HCT116 (cell line): ENCODE results near the gene NSUN4. TPM values are rescaled to one million over a fixed set of nuclear protein-coding genes. Genes with fewer than 3 reads are reported as not detected.
"Not testable (repeated sequence)": the region's sequence is repeated elsewhere in the genome, so short reads cannot be mapped to it uniquely, and the experiment has no call there.

ENCODE experiments used
- ATAC-seq: fragments of 200-7000 bp; cut with Tn5 transposase; 2 replicates; pipeline ENCODE4 v1.9.1; 2020; ENCODE audit warnings: mild to moderate bottlenecking, moderate library complexity
- BruUV-seq: library from RNA; stranded (reverse); fragments of 400-500 nt; replicated peaks from 2 replicates; lab custom pipeline; 2021; lab: Mats Ljungman, UMichigan
- CTCF ChIA-PET: fragments of 300-600 bp; sonication (Branson Sonifier 250); formaldehyde crosslinking; loops from one replicate; lab custom pipeline; 2021; ENCODE audit warnings: antibody characterized with exemption; lab: Charles Lee
- POLR2A ChIA-PET: fragments of 300-600, 350-600 bp; sonication (Branson Sonifier 250); formaldehyde crosslinking; loops from one replicate; lab custom pipeline; 2021; ENCODE audit warnings: antibody characterized with exemption; lab: Charles Lee
- RAD21 ChIA-PET, 2 experiments: fragments of 300-600 bp; sonication (Branson Sonifier 250); formaldehyde crosslinking; loops; one replicate each; lab custom pipeline; 2023; ENCODE audit warnings: low total read pairs in 2 of 2; ENCODE audit not compliant: uncharacterized antibody in 2 of 2, unreplicated experiment in 2 of 2, low non-redundant PET in 1 of 2; lab: Charles Lee
- DNase-seq: peaks from one replicate; pipeline ENCODE4 v3.0.0-alpha.2; 2010; ENCODE audit warnings: low read depth, low spot score
- H2AFZ ChIP-seq: fragments of 200-600 bp; shearing (Covaris generic), sonication (generic); 2 replicates; pipeline ENCODE4 v1.6.1; 2017; ENCODE audit warnings: low read depth, mixed run types, mixed read lengths, antibody characterized with exemption, low read length; ENCODE audit not compliant: poor library complexity, severe bottlenecking
- H3K27ac ChIP-seq: 2 replicates; pipeline ENCODE4 v1.5.1; 2012; ENCODE audit warnings: low read depth, low read length
- H3K27me3 ChIP-seq: fragments of 200-600 bp; sonication (generic); 2 replicates; pipeline ENCODE4 v1.6.1; 2016; ENCODE audit warnings: mixed run types, low read length, mixed read lengths; ENCODE audit not compliant: insufficient read depth
- H3K36me3 ChIP-seq, 2 experiments: fragments of 200-500 bp in 1 of 2; fragments of 200-600 bp in 1 of 2; sonication (Bioruptor generic) in 1 of 2; sonication (generic) in 1 of 2; 2 replicates each; pipeline versions ENCODE4 v1.5.1 to v1.6.1; 2014 to 2016; ENCODE audit warnings: low read length in 2 of 2, inconsistent platforms in 1 of 2, mixed read lengths in 1 of 2, mixed run types in 1 of 2; ENCODE audit not compliant: insufficient read depth in 2 of 2, control insufficient read depth in 1 of 2
- H3K4me1 ChIP-seq, 2 experiments: fragments of 200-600 bp in 1 of 2; sonication (generic) in 1 of 2; 2 replicates each; pipeline versions ENCODE4 v1.5.1 to v1.6.1; 2012 to 2017; ENCODE audit warnings: low read length in 2 of 2, inconsistent platforms in 1 of 2, mild to moderate bottlenecking in 1 of 2, mixed read lengths in 1 of 2, mixed run types in 1 of 2, moderate library complexity in 1 of 2; ENCODE audit not compliant: insufficient read depth in 2 of 2, control insufficient read depth in 1 of 2
- H3K4me2 ChIP-seq: fragments of 200-600 bp; sonication (generic); 2 replicates; pipeline ENCODE4 v1.6.1; 2017; ENCODE audit warnings: mixed run types, low read length, mixed read lengths
- H3K4me3 ChIP-seq, 2 experiments: fragments of 200-600 bp in 1 of 2; sonication (generic) in 1 of 2; replicated peaks in 1 of 2; 2 replicates each; pipeline ENCODE4 v1.5.1; 2011 to 2016; ENCODE audit warnings: low read length in 2 of 2, control low read depth in 1 of 2, low read depth in 1 of 2, mild to moderate bottlenecking in 1 of 2, mixed read lengths in 1 of 2, mixed run types in 1 of 2
- H3K79me2 ChIP-seq: fragments of 200-600 bp; sonication (generic); 2 replicates; pipeline ENCODE4 v1.6.1; 2017; ENCODE audit warnings: mild to moderate bottlenecking, mixed run types, low read length, moderate library complexity, mixed read lengths; ENCODE audit not compliant: insufficient read depth
- H3K9ac ChIP-seq: fragments of 200-600 bp; sonication (generic); 2 replicates; pipeline ENCODE4 v1.6.1; 2016; ENCODE audit warnings: low read length, mixed read lengths
- H3K9me2 ChIP-seq: fragments of 200-600 bp; sonication (generic), shearing (Covaris generic); 2 replicates; pipeline ENCODE4 v1.6.1; 2017; ENCODE audit warnings: mixed run types, mild to moderate bottlenecking, moderate library complexity; ENCODE audit not compliant: insufficient read depth
- H3K9me3 ChIP-seq, 2 experiments: fragments of 200-500 bp in 1 of 2; fragments of 200-600 bp in 1 of 2; sonication (Bioruptor generic) in 1 of 2; sonication (generic) in 1 of 2; 2 replicates each; pipeline ENCODE4 v1.6.1; 2014 to 2017; ENCODE audit warnings: low read length in 2 of 2, mixed read lengths in 2 of 2, inconsistent platforms in 1 of 2, low read depth in 1 of 2, mild to moderate bottlenecking in 1 of 2, mixed run types in 1 of 2, moderate library complexity in 1 of 2; ENCODE audit not compliant: control insufficient read depth in 1 of 2, insufficient read depth in 1 of 2
- H4K20me1 ChIP-seq: fragments of 200-600 bp; sonication (generic), shearing (Covaris generic); 2 replicates; pipeline ENCODE4 v1.6.1; 2017; ENCODE audit warnings: mixed run types, mild to moderate bottlenecking, moderate library complexity; ENCODE audit not compliant: insufficient read depth
- intact Hi-C: fragments of 100-400 bp; cut with micrococcal nuclease; formaldehyde crosslinking; loops from 2 replicates; pipeline ENCODE4 v1.10.0; 2022
- total RNA-seq: library from RNA; stranded (reverse); gene quantifications from one replicate; pipeline ENCODE4 v1.2.1, GENCODE V29; 2021; ENCODE audit not compliant: unreplicated experiment

Gene NSUN4
- total RNA-seq, 1 experiment from 2014 or later: 27.8 TPM

DNA sequence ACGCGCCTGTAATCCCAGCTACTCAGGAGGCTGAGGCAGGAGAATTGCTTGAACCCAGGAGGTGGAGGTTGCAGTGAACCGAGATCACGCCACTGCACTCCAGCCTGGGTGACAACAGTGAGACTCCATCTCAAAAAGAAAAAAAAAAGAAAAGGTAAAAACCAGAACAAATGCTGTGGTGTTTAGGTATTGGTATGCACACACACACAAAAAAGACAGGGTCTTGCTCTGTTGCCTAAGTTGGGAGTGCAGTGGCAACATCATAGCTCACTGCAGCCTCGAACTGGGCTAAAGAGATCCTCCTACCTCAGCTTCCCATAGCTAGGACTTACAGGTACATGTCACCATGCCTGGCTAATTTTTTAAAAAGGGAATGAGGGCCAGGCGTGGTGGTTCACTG lies 21.3 kb upstream of the NSUN4 start:
- ATAC-seq, RAD21 ChIA-PET, BruUV-seq: not testable (repeated sequence)

DNA sequence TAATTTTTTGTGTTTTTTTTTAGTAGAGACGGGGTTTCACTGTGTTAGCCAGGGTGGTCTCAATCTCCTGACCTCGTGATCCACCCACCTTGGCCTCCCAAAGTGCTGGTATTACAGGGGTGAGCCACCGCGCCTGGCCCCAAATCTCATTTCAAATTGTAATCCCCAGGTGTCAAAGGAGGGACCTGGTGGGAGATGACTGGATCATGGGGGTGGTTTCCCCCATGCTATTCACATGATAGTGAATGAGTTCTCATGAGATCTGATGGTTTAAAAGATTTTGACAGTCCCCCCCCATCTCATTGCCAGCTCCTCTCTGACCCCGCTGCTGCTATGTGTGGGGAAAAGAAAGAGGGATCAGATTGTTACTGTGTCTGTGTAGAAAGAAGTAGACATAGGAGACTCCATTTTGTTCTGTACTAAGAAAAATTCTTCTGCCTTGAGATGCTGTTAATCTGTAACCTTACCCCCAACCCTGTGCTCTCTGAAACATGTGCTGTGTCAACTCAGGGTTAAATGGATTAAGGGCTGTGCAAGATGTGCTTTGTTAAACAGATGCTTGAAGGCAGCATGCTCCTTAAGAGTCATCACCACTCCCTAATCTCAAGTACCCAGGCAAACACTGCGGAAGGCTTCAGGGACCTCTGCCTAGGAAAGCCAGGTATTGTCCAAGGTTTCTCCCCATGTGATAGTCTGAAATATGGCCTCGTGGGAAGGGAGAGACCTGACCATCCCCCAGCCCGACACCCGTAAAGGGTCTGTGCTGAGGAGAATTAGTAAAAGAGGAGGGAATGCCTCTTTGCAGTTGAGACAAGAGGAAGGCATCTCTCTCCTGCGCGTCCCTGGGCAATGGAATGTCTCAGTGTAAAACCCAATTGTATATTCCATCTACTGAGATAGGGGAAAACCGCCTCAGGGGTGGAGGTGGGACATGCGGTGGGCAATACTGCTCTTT lies 20.4 kb upstream of the NSUN4 start:
- H3K4me2 ChIP-seq, intact Hi-C loops, H3K4me3 ChIP-seq, DNase-seq, H2AFZ ChIP-seq, H3K9me3 ChIP-seq, H3K9me2 ChIP-seq, H3K36me3 ChIP-seq, H3K9ac ChIP-seq, H3K27me3 ChIP-seq, RAD21 ChIA-PET, H3K27ac ChIP-seq, BruUV-seq, H4K20me1 ChIP-seq, ATAC-seq, H3K4me1 ChIP-seq, H3K79me2 ChIP-seq, CTCF ChIA-PET, POLR2A ChIA-PET: not testable (repeated sequence)

More for the DNA sequence above, 21.3 kb upstream of the NSUN4 start:
- CTCF ChIA-PET, H3K9me3 ChIP-seq, POLR2A ChIA-PET, H3K4me1 ChIP-seq, DNase-seq, H2AFZ ChIP-seq, H4K20me1 ChIP-seq, H3K27me3 ChIP-seq, H3K9ac ChIP-seq, H3K79me2 ChIP-seq, H3K27ac ChIP-seq, H3K9me2 ChIP-seq, intact Hi-C loops, H3K4me3 ChIP-seq, H3K4me2 ChIP-seq: not testable (repeated sequence)
- H3K36me3 ChIP-seq: peaks cover 9 to 13% of the 10 kb centered on the region in 2 experiments; a peak in 3 of 4 replicates

GRCh38 chr1:46322191-46322590 lies 18.4 kb upstream of the NSUN4 start:
- H3K4me2 ChIP-seq, H3K36me3 ChIP-seq, CTCF ChIA-PET, BruUV-seq, DNase-seq, H4K20me1 ChIP-seq, H3K79me2 ChIP-seq, H3K27ac ChIP-seq, H3K27me3 ChIP-seq, H3K9me2 ChIP-seq, intact Hi-C loops, H3K4me1 ChIP-seq, H3K9me3 ChIP-seq, RAD21 ChIA-PET, H3K4me3 ChIP-seq, H2AFZ ChIP-seq, POLR2A ChIA-PET, H3K9ac ChIP-seq, ATAC-seq: not testable (repeated sequence)

DNA sequence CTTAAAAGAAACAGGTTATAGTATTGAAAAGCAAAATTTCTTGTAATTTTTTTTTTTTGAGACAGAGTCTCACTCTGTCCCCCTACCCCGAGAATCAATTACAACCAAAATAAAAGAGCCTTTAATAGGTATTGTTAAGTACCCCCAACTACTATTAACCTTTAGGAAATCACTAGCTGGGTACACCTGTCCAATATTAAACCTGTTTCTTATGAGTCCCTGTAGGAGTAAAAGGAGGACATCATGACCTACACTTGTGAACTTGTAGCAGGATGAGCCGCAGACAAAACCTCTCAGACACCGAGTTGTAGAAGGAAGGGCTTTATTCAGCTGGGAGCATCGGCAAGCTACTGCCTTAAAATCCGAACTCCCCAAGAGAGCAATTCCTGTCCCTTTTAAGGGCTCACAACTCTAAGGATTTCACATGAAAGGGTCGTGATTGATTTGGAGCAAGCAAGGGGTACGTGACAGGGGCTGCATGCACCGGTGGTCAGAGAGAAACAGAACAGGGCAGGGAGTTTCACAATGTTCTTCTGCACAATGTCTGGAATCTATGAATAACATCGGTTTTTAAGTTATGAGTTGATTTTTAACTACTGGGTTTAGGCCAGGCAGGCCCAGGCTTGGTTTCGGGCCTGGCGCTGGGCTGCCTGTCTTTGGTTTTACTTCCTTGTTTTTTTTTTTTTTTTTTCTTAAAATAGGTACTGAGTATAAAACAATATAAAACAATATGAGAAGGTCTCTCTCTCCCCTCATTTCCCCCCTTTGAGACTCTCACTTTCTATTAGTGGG lies 15.1 kb upstream of the NSUN4 start:
- H3K27ac ChIP-seq, POLR2A ChIA-PET, H3K9me2 ChIP-seq, H4K20me1 ChIP-seq, H3K9ac ChIP-seq, H2AFZ ChIP-seq, DNase-seq, H3K4me1 ChIP-seq, CTCF ChIA-PET, BruUV-seq, RAD21 ChIA-PET, H3K36me3 ChIP-seq, ATAC-seq, H3K9me3 ChIP-seq, intact Hi-C loops, H3K4me3 ChIP-seq, H3K27me3 ChIP-seq, H3K79me2 ChIP-seq, H3K4me2 ChIP-seq: not testable (repeated sequence)
